NOMO-1 treated with dmso at 0.1 percent for 144 hours (cell line): ENCODE results near the gene ARL16.

Source experiments
- DNase-seq: peaks from one replicate; lab custom pipeline; 2025; ENCODE audit not compliant: unreplicated experiment; lab: John Stamatoyannopoulos, UW

Gene ARL16

GRCh38 chr17:81713004-81713555, 29.5 kb upstream of the ARL16 start:
- DNase-seq, result no peak

GRCh38 chr17:81712468-81713003, 28.9 kb upstream of the ARL16 start:
- no peak for DNase-seq

GRCh38 chr17:81711814-81712467, 28.3 kb upstream of the ARL16 start, which contains the start of gene SLC25A10:
SLC25A10 (plus strand) TSS chr17:81712284; CDS start chr17:81712427, 143 bp downstream.
- peak; percentile 76 for DNase-seq

- peak; percentile 24 for DNase-seq
Observed at GRCh38 chr17:81710514-81711308, 27.1 kb upstream of the ARL16 start.

GRCh38 chr17:81708739-81709185, 25.2 kb upstream of the ARL16 start:
- no peak for DNase-seq

- DNase-seq, result no peak
Observed at GRCh38 chr17:81707725-81708646, 24.4 kb upstream of the ARL16 start.

GRCh38 chr17:81706757-81707624, 23.4 kb upstream of the ARL16 start:
- no peak for DNase-seq

GRCh38 chr17:81706232-81706611, 22.6 kb upstream of the ARL16 start:
- no peak for DNase-seq

- DNase-seq, result no peak
Observed at GRCh38 chr17:81705518-81706231, 22.1 kb upstream of the ARL16 start.

GRCh38 chr17:81703747-81704654, 20.4 kb upstream of the ARL16 start:
- no peak for DNase-seq

- peak; percentile 89 for DNase-seq
Observed at GRCh38 chr17:81702934-81703746, 19.5 kb upstream of the ARL16 start, which contains the start of gene MRPL12. MRPL12 (plus strand) TSS chr17:81703367; CDS start chr17:81703502, 135 bp downstream.

GRCh38 chr17:81701288-81702071, 17.9 kb upstream of the ARL16 start:
- no peak for DNase-seq

- DNase-seq, result no peak
Observed at GRCh38 chr17:81700353-81701287, 17.0 kb upstream of the ARL16 start.

GRCh38 chr17:81697261-81698044, 13.9 kb upstream of the ARL16 start:
- DNase-seq, result no peak
